Measurements from ENCODE around the gene AFF4.

The AFF4 gene

DNA sequence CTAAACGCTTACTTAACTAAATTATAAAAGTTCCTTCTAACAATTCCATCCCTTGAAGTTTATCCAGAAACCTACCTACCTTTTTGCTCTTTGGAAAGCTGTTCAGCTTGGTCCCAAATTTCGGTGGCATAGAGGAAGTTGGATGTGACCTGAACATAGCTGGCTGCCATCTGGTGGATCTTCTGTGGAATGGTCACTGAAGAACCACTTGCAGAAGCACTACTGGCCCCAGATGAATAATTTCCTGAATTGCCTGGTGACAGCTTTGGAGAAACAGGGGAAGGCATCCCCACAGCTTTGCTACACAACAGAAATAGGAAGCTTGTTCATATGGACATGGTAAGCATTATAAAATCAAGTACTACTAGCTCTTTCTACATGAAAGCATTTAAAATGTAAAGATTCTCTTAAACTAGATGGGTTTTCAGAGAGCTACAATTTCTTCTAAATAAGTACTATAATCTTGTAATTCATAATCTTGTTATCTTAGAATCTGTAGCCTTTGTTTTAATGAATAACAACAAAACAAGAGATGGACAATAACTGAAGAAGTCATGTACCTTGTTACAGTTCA is 80.1 kb downstream of the AFF4 start:
- ATAC-seq, result peak; percentile 51
- H3K4me3 Mint-ChIP-seq, result no peak overlapping the region
- peaks cover 100% of the 10 kb centered on the region for H3K36me3 Mint-ChIP-seq
- no peaks in the 10 kb centered on the region for H3K4me1 Mint-ChIP-seq
- DNase-seq (ENCODE audit: low spot score in 2 of 2), result no peak
- H3K27ac Mint-ChIP-seq, result peak overlapping the region; percentile 45
- H3K9me3 Mint-ChIP-seq, result no peaks in the 10 kb centered on the region

DNA sequence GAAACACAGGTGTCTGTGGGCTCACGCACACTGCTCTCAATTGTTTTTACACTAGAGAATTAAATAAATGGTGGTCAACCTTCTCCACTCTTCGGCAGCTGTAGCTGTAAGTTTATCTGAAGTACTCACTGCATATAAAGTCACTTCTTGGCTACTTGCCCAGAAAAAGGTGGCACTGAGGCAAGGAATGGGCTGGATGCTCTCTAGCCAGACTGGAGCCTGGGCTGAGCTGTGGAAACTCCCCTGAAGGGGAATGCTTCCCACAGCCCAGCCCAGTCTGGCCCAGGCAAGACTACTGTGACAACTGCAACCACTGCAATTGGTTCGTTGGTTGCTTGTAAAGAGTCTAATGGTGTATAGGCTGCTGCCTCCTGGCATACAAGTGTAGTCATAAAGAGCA is 85.5 kb downstream of the AFF4 start:
- Mint-ChIP-seq H3K4me1 (no peaks in the 10 kb centered on the region), H3K4me3 (no peak overlapping the region), H3K9me3 (no peaks in the 10 kb centered on the region), H3K27ac (peak overlapping the region; percentile 18), H3K36me3 (peaks cover 67% of the 10 kb centered on the region)
- no peak for DNase-seq (ENCODE audit: low spot score in 2 of 2)
- no peak for ATAC-seq

DNA sequence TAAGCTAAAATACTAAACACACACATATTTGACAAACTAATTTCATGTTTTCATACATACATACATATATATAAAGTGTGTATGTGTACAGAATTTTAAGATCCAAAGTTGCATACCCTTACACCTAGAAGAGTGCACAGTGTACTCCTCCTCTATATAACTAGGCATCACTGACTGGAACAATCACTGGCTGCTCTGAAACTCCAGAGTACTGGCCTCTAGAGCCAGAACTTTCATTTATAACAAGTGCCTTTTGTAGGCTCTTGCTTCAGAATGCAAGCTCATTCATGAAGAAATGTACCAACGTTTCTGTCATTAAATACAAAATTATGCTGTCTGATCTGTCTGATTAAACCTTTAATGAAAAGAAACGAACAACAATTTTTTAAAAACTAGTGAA is 86.0 kb downstream of the AFF4 start:
- DNase-seq (ENCODE audit: low spot score in 2 of 2) (no peak), ATAC-seq (no peak)
- Mint-ChIP-seq H3K27ac (no peak overlapping the region), H3K4me1 (no peaks in the 10 kb centered on the region), H3K4me3 (no peak overlapping the region), H3K9me3 (no peaks in the 10 kb centered on the region), H3K36me3 (peaks cover 67% of the 10 kb centered on the region)

DNA sequence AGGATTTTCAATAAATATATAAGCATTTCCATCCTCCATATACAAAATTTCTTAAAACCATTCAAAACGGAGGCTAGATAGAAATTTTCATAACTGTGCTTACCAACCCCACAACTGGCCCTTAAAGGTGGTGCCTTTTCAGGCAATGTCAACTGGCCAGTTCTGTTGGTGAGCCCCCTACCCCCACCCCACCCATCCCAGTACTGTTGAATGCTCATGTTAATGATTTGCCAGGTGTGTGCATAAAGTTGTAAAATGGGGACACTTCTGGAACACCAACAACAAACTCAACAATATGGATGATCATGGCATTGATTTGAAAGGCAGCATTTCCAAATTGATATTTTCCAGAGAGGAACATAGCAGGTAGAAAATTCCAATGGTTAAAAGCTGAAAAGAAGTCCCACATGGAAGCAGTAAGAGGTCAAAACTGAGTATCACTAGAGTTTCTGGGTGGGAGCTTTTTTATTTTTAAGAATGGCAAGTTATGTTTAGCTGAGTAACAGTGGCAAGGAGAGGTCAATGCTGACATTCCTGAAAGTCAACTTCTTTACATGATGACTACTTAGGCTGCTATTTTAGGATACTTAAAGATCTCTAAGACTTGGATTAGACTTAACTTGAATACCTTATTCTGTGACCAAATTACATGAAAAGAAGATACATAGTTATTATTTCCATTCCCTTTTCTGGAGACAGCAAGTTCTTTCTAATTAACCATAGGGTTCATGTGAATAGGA is 87.2 kb downstream of the AFF4 start:
- Mint-ChIP-seq H3K36me3 (peaks cover 67% of the 10 kb centered on the region), H3K4me1 (no peaks in the 10 kb centered on the region), H3K27ac (no peak overlapping the region), H3K9me3 (no peaks in the 10 kb centered on the region), H3K4me3 (no peak overlapping the region)
- DNase-seq (ENCODE audit: low spot score in 2 of 2) (no peak), ATAC-seq (no peak)

DNA sequence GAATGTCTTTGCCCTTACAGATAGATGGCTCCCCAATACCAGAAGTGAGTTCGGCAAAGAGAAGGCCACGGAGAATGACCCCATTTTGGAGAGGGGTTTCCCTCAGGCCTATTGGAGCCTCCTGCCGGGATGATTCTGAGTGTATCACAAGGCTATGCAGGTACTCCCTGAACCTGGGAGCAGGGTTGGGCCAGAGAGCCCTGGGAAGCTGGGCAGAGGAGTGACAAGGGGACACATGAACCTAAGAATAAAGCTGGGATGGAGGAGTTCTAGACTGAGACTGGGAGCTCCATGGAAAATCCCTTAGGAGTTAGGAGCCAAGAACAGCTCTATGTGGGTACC is 89.5 kb downstream of the AFF4 start:
- no peak overlapping the region for H3K4me3 Mint-ChIP-seq
- H3K27ac Mint-ChIP-seq, result peak overlapping the region; percentile 17
- DNase-seq (ENCODE audit: low spot score in 2 of 2) (no peak), ATAC-seq (no peak)
- peaks cover 6% of the 10 kb centered on the region for H3K4me1 Mint-ChIP-seq
- peaks cover 66% of the 10 kb centered on the region for H3K36me3 Mint-ChIP-seq
- no peaks in the 10 kb centered on the region for H3K9me3 Mint-ChIP-seq

DNA sequence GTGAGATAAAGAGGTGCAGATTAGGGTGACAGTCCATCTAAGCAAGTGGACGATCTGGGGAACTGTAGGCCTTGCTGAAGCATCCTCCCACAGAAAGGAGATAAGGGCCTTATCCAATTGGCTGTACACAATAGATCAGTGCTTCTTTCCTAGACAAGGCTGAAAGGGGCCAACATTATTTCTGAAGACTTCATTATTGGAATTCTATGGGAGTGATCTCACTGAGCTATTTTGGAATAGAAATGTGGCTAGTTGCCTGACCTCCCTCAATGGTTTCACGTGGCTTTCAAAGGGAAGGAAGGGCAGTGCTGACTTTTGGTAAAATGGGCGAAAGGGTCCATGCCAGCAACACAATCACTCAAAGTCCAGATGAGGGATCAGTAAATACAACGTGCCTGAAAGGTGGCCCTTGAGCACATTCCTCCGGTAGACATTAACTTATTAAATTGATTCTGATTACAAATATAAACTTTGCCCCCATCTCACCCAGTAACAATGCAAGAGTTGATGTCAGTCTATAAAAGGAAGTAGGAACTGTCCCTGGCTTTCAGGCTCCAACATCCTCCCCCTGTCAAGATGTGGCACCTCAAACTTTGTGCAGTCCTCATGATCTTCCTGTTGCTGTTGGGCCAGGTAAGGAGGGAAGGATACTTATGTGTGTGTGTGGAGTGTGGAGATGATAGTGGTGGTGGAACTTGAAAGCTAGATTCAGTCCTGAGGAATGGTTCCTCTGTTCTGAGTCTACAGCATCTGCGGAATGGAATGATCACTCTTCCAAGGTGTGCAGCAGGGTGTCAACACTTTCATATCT is 90.1 kb downstream of the AFF4 start, which contains the start of gene LEAP2:
Gene LEAP2, plus strand, starts transcription at position 550 of the 811 bp plus-strand sequence. Its CDS starts 27 bp downstream, at position 577.
- DNase-seq (ENCODE audit: low spot score in 2 of 2) (no peak), ATAC-seq (no peak)
- Mint-ChIP-seq H3K4me3 (no peak within 1 kb of the TSS), H3K9me3 (no peaks in the 10 kb centered on the region), H3K36me3 (peaks cover 66% of the 10 kb centered on the region), H3K4me1 (peaks cover 6% of the 10 kb centered on the region), H3K27ac (peak within 1 kb of the TSS; percentile 55)

DNA sequence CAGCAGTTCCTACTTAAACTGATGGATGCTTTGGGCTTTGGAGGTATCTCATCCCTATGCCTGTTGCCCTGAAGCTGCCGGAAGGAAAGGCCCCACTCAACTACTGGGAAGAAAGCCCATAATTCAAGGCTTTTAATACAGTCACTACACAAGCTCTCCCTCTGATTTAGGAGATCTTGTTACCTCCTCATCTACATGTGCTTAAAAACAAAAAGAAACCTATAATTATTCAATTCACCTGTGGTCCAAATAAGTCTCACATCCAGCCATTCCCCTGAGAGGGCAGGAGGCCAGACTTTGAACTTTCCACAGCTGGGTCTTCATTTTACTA is 90.7 kb downstream of the AFF4 start:
- Mint-ChIP-seq H3K36me3 (peaks cover 66% of the 10 kb centered on the region), H3K4me1 (peaks cover 8% of the 10 kb centered on the region), H3K9me3 (no peaks in the 10 kb centered on the region), H3K27ac (peak overlapping the region; percentile 55), H3K4me3 (no peak overlapping the region)
- no peak for DNase-seq (ENCODE audit: low spot score in 2 of 2)
- no peak for ATAC-seq

DNA sequence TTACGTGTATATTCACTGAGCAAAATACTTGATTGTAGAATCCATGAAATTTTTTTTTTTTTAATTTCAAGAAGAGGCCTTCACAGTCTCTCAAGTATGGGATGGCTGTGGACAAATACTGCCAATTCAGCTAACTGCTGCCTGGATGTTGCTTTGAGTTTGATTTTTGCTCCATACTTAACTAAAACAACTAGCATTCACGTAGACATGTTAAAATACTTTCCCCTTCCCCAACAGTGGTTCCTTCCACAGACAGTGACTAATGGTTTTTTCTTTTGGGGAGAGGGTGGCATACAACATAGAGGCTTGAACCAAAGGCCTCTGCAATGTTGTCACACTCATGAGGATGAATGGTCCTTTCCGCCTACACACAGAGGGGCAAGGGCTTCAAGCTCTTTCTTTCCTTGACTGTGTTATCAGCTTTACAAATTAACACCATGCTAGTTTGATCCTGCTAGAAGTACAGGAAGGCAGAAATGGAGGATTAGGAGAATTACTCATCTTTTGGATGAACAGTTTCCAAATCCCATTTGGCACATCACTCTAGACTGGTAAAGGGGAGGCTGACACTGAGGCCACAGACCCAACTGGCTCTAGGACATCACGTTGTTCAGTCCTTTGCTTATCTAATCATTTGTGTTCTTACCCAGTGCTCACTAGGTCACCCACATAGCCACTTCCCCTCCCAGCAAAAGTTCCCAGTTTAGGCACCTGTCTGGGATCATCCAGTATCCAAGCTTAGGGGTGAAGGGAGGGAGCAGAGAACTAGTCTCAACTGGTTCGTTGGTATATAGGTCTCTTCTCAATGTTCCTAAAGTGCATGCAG is 91.8 kb downstream of the AFF4 start:
- H3K4me1 Mint-ChIP-seq, result peaks cover 15% of the 10 kb centered on the region
- ATAC-seq (no peak), DNase-seq (ENCODE audit: low spot score in 2 of 2) (no peak)
- peak overlapping the region; percentile 89 for H3K27ac Mint-ChIP-seq
- peaks cover 76% of the 10 kb centered on the region for H3K36me3 Mint-ChIP-seq
- no peaks in the 10 kb centered on the region for H3K9me3 Mint-ChIP-seq
- H3K4me3 Mint-ChIP-seq, result no peak overlapping the region

DNA sequence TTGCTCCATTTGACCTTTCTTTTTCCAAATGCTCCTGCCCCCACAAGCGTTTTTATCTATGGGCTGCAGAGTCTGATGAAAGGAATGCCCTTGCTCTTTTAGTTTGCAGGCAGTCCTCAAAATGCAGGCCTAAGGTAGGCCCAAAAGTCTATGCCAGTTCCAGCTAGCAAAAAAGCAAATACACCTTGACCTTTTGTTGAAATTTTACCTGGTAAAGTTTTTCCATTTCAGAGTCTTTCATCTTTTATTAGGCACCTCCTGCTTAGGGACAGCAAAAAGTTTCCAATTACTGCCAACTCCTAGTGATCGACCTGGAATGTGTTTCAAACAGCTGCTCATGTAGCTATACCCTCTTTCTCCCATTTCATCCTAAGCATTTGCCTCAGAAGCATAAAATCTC is 92.6 kb downstream of the AFF4 start:
- no peak overlapping the region for H3K4me3 Mint-ChIP-seq
- H3K36me3 Mint-ChIP-seq, result peaks cover 83% of the 10 kb centered on the region
- H3K27ac Mint-ChIP-seq, result peak overlapping the region; percentile 89
- peaks cover 24% of the 10 kb centered on the region for H3K4me1 Mint-ChIP-seq
- ATAC-seq (no peak), DNase-seq (ENCODE audit: low spot score in 2 of 2) (no peak)
- H3K9me3 Mint-ChIP-seq, result no peaks in the 10 kb centered on the region

DNA sequence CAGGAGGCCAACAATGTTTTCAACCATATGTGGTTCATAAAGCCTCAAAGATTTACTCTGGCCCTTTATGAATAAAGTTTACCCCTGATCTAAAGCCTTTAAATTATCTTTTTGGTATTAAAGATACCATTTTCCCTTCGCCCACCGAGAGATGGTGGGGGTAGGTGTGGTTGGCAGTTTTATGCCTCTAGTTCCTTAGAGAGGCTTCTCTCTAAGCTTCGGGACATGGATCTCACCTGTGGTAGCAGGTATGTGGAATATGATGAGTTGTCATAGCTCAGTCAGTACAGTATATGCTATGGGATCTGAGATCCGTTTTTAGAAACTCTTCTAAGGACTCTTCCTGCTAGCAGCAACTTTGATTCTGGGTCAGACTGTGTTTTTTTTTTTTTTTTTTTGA is 94.7 kb downstream of the AFF4 start:
- H3K9me3 Mint-ChIP-seq, result no peaks in the 10 kb centered on the region
- H3K4me3 Mint-ChIP-seq, result no peak overlapping the region
- no peak for ATAC-seq
- peaks cover 25% of the 10 kb centered on the region for H3K4me1 Mint-ChIP-seq
- peak overlapping the region; percentile 98 for H3K27ac Mint-ChIP-seq
- H3K36me3 Mint-ChIP-seq, result peaks cover 75% of the 10 kb centered on the region
- no peak for DNase-seq (ENCODE audit: low spot score in 2 of 2)

DNA sequence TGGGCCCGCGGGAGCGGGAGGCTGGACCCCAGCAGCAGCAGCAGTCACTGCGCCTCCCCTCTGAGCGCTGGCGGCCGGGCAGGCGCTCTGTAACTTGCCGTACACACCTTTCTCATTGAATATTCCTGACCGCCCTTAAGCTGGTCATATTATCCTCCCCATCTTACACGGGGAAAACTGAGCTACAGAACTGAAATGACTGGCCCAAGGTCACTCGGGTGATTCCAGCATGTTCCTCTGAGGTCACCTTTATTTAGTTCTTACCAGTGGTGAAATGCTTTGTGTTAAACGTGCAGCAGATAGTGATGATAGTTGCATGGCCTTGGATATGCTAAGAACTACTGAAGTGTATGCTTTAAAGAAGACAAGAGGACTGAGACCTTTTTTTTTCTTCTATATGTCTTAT is 96.4 kb downstream of the AFF4 start:
- peaks cover 25% of the 10 kb centered on the region for H3K4me1 Mint-ChIP-seq
- H3K9me3 Mint-ChIP-seq, result no peaks in the 10 kb centered on the region
- peak overlapping the region; percentile 98 for H3K27ac Mint-ChIP-seq
- DNase-seq (ENCODE audit: low spot score in 2 of 2), result no peak
- H3K4me3 Mint-ChIP-seq, result peak overlapping the region; percentile 93
- ATAC-seq, result peak; percentile 39
- peaks cover 60% of the 10 kb centered on the region for H3K36me3 Mint-ChIP-seq

DNA sequence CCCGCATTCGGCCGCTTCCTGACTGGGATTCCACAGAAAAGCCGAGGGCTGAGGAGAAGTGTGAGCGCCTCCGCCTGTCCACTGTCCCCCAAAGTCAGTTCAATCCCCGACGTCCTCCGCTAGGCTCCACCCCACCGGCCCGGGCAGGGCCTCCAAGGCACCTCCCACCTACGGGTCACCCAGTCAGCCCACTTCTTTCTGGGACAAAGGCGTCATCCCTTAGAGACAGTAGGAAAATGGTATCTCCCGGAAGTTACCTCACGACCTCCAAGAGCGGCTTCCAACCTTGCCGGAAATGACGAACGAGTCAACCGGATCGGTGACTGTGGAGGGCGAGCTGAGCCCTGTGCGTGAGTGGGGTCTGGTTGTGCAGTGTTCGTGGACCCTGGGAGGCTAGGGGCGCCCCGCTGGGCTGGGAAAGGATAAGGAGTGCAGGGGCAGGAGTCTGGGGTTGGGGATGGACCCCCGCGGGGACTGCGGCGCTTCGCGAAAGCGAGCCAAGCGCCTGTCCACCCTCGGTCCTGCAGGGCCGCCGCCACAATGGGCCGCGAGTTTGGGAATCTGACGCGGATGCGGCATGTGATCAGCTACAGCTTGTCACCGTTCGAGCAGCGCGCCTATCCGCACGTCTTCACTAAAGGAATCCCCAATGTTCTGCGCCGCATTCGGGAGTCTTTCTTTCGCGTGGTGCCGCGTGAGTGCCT is 96.9 kb downstream of the AFF4 start, which contains the start of the genes GDF9 and UQCRQ:
Gene GDF9, minus strand, starts transcription at position 128 of the 704 bp plus-strand sequence. CDS start 1,936 bp downstream, outside the sequence.
Gene UQCRQ, plus strand, starts transcription at position 301 of the 704 bp plus-strand sequence. Its CDS starts 240 bp downstream, at position 541.
- Mint-ChIP-seq H3K9me3 (no peaks in the 10 kb centered on the region), H3K4me3 (peak within 1 kb of the TSS; percentile 93), H3K27ac (peak within 1 kb of the TSS; percentile 98), H3K4me1 (peaks cover 25% of the 10 kb centered on the region), H3K36me3 (peaks cover 54% of the 10 kb centered on the region)
- peak; percentile 75 to 94 for DNase-seq (ENCODE audit: low spot score in 2 of 2)
- ATAC-seq, result peak; percentile 98

DNA sequence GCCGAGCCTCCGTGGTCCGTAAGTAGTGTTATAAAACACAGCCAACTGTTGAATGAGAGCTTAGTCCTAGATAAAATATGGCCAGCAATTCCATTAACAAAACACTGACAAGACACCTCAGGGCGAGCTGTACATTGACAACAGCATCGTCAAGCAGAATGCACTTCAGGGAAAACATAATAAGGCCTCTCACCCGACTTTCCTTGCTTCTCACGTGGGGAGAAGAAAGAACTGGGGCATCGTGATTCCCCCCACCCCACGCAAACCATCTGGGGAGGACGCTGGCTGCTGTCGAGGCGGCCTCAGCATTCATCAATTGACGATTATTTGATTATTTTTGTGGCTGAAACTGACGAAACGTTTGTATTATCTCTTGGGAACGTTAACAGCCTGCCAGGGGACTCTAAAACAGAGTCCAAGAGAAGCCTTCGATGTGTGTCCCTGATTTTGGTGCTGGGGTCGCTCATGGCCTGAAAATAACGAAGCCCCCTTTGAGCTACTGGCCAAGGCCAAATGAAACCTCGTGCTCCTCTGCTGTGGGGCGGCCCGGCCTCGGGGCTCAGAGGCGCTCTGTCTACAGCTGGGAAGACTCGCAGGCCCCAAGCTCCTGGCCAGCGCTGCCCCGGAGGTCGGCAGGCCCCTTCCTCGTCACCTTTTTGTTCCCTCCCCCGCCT is 97.6 kb downstream of the AFF4 start:
- H3K9me3 Mint-ChIP-seq, result no peaks in the 10 kb centered on the region
- H3K27ac Mint-ChIP-seq, result peak overlapping the region; percentile 98
- ATAC-seq, result peak; percentile 52
- peaks cover 48% of the 10 kb centered on the region for H3K36me3 Mint-ChIP-seq
- H3K4me3 Mint-ChIP-seq, result peak overlapping the region; percentile 93
- DNase-seq (ENCODE audit: low spot score in 2 of 2), result no peak
- H3K4me1 Mint-ChIP-seq, result peaks cover 25% of the 10 kb centered on the region

DNA sequence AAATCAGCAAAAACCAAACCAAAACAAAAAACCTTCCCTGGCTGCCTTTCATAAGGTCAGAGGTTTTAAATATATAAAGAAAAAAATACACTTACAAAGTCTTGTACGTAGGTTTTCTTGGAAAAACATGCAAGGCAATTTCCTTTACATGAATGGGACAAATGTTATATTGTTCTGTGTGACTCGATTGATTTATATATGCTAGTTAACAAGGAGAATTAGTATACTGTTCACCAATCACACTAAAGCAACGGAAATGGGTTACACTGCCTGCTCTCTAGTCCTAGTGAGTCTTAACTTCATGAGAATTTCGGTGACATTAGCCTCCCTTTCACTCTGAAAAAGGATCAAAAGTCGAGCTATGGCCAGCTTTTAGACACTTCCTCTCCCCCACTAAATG is 102.7 kb downstream of the AFF4 start:
- Mint-ChIP-seq H3K36me3 (no peaks in the 10 kb centered on the region), H3K4me3 (no peak overlapping the region), H3K9me3 (no peaks in the 10 kb centered on the region), H3K27ac (no peak overlapping the region), H3K4me1 (peaks cover under 1% of the 10 kb centered on the region)
- ATAC-seq, result no peak
- peak in 1 of 2 donors; percentile 12 for DNase-seq (ENCODE audit: low spot score in 2 of 2)

All from stimulated activated effector memory CD8-positive, alpha-beta T cell treated with anti-CD3 and anti-CD28 coated beads, Interleukin-12 subunit alpha, Interleukin-12 subunit beta, amount 100 ng/mL, for 72 hours (primary cell).